ENCODE measurements around the gene DSCAML1.
"Not testable (repeated sequence)": the region's sequence is repeated elsewhere in the genome, so short reads cannot be mapped to it uniquely, and the experiment has no call there.

Gene DSCAML1

DNA sequence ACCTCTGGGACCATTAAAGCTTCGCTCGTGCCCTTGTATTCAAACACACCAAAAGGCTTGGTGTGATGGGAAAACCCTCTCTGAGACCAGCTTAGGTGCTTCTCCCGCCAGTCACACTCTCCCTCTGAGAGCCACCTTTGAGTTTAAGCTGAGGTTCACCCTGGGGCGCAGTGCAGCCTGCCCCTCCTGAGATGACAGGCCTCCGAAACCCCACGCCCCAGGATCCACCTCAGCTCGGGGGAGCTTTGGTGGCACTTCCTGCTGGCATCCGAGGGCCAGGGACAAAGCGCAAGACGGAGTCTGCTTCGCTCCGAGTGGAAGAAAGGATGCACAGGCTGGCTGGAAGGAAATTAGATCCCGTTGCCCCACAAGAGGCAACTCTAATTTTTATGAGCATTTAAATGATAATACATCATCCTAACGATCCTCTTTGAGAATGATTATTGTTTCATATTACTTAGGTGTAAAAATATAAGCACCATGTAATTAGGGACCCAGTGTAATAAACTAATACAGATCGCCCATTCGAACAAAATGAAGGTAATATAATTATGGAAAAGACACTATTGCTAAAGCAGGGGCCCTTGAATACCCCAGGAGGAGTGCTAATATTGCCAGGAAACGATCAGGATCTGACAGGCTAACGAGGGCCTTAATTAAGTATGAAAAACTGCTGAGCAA is 334.7 kb downstream of the DSCAML1 start:
- no peak for DNase-seq

DNA sequence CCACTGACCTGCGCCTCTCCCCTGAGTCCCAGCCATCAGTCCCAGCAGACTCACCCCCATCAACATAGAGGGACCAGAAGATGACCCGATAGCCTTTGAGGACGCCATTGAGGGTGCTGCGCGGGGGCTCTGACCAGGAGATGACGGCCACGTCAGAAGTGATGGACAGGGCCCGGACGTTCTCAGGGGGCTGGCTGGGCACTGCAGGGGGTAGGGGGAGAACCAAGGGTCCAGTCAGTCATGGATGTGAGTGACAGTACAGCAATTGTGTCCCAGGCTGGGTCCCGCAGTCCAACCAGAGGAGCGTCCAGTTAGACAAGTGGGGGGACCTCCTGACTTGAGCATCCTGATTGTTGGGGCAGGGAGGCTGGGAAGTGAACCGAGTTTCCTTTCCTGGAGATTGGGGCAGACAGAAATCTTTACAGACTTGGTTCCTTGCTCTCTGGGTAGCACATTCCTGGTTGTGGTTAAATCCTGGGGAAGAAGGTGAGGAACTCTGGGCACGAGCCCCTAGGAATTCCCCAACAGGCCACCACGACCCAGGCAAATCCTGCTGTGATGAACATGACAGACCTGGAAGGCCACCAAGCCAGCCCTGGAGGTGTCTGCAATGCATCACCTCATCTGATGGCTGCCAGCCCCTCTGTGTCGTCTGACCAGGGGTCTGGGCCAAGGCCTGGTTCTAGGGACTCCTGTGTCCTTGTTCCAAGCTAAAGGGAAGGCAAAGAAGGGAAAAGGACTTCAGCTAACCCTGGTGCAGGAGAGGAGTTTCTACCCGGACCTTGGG is 335.4 kb downstream of the DSCAML1 start:
- no peak for DNase-seq

GRCh38 chr11:117459979-117460300 is 337.1 kb downstream of the DSCAML1 start:
- DNase-seq = peak; percentile 79 to 84

- DNase-seq = no peak
Observed at GRCh38 chr11:117459123-117459978, 337.7 kb downstream of the DSCAML1 start.

DNA sequence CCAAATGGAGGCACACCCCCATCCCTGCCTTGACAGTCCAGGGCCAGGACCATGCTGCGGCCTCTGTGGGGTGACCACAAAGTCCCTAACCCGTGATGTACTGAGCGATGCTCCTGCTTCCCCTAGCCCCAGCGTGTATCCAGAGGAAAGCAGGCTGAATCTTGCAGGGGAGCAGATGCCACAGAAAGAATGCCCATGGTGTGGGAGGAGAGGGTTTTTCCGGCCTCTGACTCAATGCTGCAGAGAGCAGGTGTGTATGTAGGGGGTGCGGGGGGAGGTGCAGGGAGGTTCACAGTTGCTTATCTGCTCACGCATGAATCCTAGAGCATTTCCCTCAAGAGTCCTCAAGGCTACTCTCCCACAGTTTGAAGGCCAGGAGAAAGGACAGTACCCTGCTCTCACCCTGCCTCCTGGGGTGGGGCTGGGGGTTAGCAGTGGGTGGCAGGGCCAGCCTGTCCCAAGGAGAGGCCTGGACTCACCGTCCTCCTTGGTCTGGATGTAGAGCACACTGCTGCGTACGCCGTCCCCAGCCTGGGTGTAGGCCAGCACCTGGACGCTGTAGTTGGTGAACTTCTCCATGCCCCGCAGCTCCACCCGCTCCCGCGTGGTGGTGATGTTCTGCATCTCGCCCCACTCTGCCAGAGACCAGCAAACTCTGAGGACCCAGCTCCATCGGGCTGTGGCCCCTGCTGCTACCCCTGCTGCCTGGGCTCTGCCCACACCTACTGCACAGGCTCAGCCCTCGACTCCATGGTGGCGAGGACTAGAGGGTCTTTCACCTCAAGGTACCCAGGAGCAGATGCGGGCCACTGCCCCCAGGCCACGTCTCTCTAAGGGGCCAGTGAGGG is 338.5 kb downstream of the DSCAML1 start:
- no peak for DNase-seq

- no peak for DNase-seq
Observed at GRCh38 chr11:117457835-117458234, 339.2 kb downstream of the DSCAML1 start.

DNA sequence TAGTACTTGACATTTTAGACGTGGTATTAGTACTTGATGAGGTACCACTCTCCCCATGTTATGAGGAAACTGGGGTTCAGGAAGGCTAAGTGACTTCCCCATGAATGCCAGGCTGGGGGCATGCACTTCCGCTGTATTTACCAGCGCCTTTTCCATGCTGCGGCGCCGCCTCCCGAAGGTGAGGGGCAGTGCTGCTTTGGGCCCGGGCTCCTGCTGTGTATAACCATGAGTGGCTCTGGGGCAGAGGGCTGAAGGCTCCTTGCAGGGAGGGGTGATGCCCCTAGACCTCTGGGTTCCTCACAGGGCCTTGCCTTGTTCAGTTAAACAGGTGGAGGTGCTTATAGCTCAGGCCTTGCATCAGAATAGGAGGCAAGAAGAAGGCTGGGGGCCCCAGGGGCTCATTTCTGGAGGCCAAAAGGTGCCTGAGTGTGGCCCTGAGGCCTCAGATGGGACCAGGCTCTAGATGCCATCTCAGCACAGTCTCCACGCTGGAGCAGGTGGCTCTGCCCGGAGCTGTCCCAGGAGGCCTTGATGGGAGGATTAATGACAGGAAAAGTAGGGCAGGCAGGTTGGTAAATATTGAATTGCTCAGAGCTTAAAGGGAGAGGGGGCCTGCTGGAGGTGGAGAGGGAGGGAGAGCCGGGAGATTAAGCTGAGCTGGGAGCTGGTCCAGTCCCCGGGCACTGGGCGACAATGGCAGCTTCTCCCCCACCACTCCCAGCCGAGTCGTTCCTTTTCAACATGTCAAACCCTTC is 339.8 kb downstream of the DSCAML1 start:
- DNase-seq = no peak

GRCh38 chr11:117456721-117457029 is 340.3 kb downstream of the DSCAML1 start:
- DNase-seq = not testable (repeated sequence)

GRCh38 chr11:117456027-117456720 is 340.8 kb downstream of the DSCAML1 start:
- no peak for DNase-seq

DNA sequence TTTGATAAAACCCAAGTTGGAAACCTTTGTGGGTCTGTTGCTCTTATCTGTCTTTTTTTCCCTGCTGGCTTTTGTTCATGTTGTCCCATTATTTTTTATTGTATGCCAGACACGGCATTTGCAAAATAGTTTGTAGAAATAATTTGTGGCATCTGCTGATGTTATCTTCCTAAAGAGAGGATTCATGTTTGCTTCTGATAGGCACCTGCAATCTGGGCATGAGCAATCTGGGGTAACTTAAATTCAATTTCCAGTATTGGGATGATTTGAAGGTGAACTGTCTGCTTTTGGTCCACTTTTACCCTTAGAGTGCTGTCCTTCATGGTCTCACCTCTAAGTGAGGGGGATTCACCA is 342.5 kb downstream of the DSCAML1 start:
- DNase-seq = no peak

DNA sequence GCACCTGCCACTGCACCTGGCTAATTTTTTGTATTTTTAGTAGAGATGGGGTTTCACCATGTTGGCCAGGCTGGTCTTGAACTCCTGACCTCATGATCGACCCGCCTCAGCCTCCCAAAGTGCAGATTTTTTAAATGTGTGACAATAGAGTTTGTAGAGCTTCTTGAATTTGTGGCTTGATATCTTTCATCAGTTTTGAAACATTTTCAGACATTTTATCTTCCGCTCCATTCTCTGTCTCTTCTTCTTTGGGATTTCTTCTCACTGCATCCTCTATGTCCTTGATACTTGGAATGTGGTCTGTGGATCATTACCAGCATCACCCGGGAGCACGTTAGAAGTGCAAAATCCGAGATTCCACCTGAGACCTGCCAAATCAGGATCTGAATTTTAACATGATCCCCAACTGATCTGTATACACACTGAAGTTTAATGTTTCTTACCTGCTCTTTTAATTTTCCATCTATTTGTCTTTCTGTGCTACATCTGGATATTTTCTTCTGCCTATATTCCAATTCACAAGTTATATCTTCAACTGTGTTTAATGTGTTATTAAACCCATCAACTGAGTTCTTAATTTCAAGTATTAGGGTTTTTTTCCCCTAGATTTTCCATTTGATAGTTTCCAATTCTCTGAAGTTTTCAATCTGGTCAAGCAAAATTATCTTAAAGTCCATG is 343.0 kb downstream of the DSCAML1 start:
- DNase-seq = no peak

DNA sequence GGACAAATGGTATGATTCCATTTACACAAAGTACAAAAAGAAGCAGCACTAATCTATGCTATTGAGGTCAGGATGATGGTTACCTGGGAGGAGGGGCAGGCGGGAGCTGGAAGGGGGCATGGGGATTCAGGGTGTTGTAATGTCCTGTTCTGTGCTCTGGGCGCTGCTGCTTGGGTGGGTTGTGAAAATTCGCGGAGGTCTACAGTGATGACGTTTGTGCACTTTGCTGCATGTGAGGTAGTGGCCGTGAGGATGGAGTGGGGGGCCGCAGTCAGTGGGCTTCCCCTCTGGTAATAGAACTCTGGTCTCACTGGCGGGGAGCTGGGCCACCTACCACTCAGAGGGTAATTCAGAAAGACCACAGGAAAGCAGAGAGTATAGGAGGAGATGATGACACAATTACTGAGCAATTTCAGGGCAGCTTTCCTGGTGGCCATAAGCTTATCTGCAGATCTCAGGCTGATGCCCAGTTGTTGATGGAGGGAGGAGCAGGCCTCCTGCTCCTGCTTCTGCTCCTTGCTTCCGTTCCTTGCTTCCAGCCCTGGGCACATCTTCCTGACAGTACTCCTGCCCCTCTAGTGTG is 347.8 kb downstream of the DSCAML1 start:
- DNase-seq = no peak

- DNase-seq = no peak
Observed at GRCh38 chr11:117444711-117445658, 352.0 kb downstream of the DSCAML1 start.

- no peak for DNase-seq
Observed at GRCh38 chr11:117444256-117444655, 352.8 kb downstream of the DSCAML1 start.

DNA sequence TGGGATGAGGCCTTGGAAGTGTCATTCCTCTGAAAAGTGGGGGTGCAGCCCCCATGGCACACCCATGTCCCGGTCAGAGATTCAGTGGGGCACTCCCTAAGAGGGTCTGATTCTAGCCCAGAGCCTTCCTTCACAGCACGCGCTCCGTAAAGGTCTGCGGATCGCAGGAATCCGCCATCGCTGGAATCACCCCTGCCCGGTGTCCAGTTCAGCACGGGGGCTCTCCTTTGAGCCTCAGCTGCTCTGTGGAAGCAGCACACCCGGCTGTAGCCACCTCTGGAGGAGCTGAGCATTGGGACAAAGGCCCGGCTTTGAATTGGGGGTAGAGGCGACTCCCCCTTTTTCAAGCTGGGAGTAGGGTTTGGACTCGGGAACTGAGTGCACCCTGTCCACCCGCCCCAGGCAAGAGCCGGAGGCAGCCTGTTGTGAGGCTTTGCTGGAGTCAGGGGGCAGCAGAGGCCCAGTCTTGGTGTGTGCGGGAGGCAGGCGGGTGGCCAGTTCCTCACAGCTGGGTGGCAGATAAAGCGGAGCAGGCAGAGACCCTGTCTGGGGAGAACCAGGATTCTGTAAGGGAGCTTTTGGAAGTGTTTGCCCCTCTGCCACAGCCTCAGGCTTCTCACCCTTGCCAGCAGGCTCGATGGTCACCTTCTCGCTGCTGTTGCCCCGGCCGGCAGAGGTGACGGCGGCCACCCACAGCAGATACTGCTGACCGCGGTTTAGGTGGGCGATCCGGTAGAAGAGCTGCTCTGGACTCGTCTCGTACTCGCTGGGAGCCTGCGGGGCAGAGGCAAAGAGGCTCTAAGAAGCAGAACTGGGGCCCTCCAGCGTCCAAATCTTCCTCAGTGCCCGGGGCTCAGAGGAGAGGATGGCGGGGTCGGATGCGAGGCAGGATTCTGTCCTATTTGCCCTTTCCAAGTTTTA is 353.5 kb downstream of the DSCAML1 start:
- DNase-seq = peak; percentile 46 to 70

- no peak for DNase-seq
Observed at GRCh38 chr11:117442869-117443239, 354.2 kb downstream of the DSCAML1 start.

DNA sequence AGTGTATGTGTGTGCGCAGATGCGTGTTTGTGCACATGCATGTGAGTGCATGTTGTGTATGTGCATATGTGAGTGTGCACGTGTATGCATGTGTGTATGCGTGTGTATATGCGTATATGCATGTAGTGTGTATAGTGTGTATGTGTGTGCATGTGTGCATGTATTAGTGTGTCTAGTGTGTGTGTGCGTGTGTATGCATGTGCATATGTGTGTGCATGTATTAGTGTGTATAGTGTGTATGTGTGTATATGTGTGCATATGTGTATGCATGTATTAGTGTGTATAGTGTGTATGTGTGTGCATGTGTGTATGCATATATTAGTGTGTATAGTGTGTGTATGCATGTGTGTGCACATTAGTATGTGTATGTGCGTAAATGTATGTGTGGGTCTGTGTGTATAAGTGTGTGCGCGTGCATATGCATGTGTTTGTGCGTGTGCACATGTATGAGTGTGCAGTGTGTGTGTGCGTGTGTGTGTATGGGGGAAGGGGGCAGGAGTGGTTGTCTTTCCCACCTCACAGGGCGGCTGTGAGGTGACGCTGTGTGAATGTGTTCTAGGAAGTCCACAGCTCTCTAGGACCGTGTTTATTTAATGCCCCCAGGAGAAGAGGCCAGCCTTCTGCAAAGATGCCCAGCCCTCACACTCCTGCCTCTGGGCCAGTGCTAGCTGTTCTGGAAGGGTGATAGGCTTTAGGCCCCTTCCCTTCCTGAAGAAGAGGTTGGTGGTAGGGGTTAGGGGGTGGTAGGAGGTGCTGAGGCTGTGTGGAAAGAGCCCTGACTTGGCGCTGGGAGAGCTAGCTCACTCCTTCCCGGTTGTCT is 354.8 kb downstream of the DSCAML1 start:
- DNase-seq = no peak

All from inflammatory macrophage (primary cell).